WTC11 (cell line): ENCODE results near the gene C19orf67. TPM values are rescaled to one million over a fixed set of nuclear protein-coding genes. Genes with fewer than 3 reads are reported as not detected.

ENCODE experiments used
- ATAC-seq: fragments of 200-7000 bp; cut with Tn5 transposase; 2 replicates; pipeline ENCODE4 v1.10.0; 2021; ENCODE audit warnings: mild to moderate bottlenecking, moderate library complexity
- CTCF ChIA-PET: fragments of 300-600 bp; sonication (Branson Sonifier 250); formaldehyde crosslinking; loops from one replicate; lab custom pipeline; 2021; ENCODE audit warnings: antibody characterized with exemption; lab: Charles Lee
- POLR2A ChIA-PET: fragments of 350-600 bp; sonication (Branson Sonifier 250); formaldehyde crosslinking; loops from one replicate; lab custom pipeline; 2021; ENCODE audit warnings: antibody characterized with exemption; lab: Charles Lee
- DNase-seq: peaks from one replicate; pipeline ENCODE4 v3.0.0; 2021; ENCODE audit warnings: low spot score
- H3K27ac Mint-ChIP-seq: 2 replicates; pipeline ENCODE4 v1.8.0; 2021; ENCODE audit warnings: mixed read lengths
- H3K27me3 Mint-ChIP-seq: 2 replicates; pipeline ENCODE4 v1.8.0; 2021; ENCODE audit warnings: low read depth, mild to moderate bottlenecking, moderate library complexity, mixed read lengths
- H3K36me3 Mint-ChIP-seq: 2 replicates; pipeline ENCODE4 v1.8.0; 2021; ENCODE audit warnings: mixed read lengths
- H3K4me1 Mint-ChIP-seq: 2 replicates; pipeline ENCODE4 v1.8.0; 2022; ENCODE audit warnings: mixed read lengths
- H3K4me3 Mint-ChIP-seq: 2 replicates; pipeline ENCODE4 v1.8.0; 2021; ENCODE audit warnings: mild to moderate bottlenecking, moderate library complexity, mixed read lengths
- H3K9me3 Mint-ChIP-seq: 2 replicates; pipeline ENCODE4 v1.8.0; 2021; ENCODE audit warnings: mixed read lengths
- CREM ChIP-seq: sonication (generic); formaldehyde crosslinking; IDR thresholded peaks from 2 replicates; pipeline ENCODE4 v1.8.1; 2022; ENCODE audit warnings: mild to moderate bottlenecking, missing genetic modification reagents, moderate library complexity
- FOXJ3 ChIP-seq: sonication (generic); formaldehyde crosslinking; IDR thresholded peaks from 2 replicates; pipeline ENCODE4 v1.9.0; 2021; ENCODE audit warnings: missing genetic modification reagents, mild to moderate bottlenecking, borderline replicate concordance
- FOXP1 ChIP-seq: sonication (generic); formaldehyde crosslinking; IDR thresholded peaks from 2 replicates; pipeline ENCODE4 v1.8.0; 2022; ENCODE audit warnings: missing genetic modification reagents, mild to moderate bottlenecking, moderate library complexity, borderline replicate concordance
- NR3C1 ChIP-seq: sonication (generic); formaldehyde crosslinking; conservative IDR thresholded peaks from 2 replicates; pipeline ENCODE4 v1.8.1; 2023; ENCODE audit warnings: low read depth, mild to moderate bottlenecking, missing genetic modification reagents
- RELA ChIP-seq: sonication (generic); formaldehyde crosslinking; IDR thresholded peaks from 2 replicates; pipeline ENCODE4 v1.8.1; 2022; ENCODE audit warnings: missing genetic modification reagents, mild to moderate bottlenecking, borderline replicate concordance
- ZNF232 ChIP-seq: sonication (generic); formaldehyde crosslinking; IDR thresholded peaks from 2 replicates; pipeline ENCODE4 v1.8.0; 2022; ENCODE audit warnings: mild to moderate bottlenecking, missing genetic modification reagents
- ZNF396 ChIP-seq: fragments of 250-450 bp; sonication (Bioruptor Pico); IDR thresholded peaks from 2 replicates; pipeline ENCODE4 v1.8.0; 2021; ENCODE audit warnings: mild to moderate bottlenecking, moderate library complexity, borderline replicate concordance
- total RNA-seq: library from RNA; stranded (reverse); gene quantifications from 3 replicates; pipeline ENCODE4 v1.2.3, GENCODE V29; 2021
- TF ChIP-seq, protein P1 (sequence below): fragments of 200-600 bp; IDR thresholded peaks from 2 replicates; pipeline ENCODE4 v1.8.0; 2022; ENCODE audit warnings: antibody characterized with exemption
- TF ChIP-seq, protein P2 (sequence below): sonication (generic); formaldehyde crosslinking; IDR thresholded peaks from 2 replicates; pipeline ENCODE4 v1.8.1; 2022; ENCODE audit warnings: low read depth, missing genetic modification reagents, borderline replicate concordance
- TF ChIP-seq, protein P3 (sequence below): sonication (generic); formaldehyde crosslinking; IDR thresholded peaks from 2 replicates; pipeline ENCODE4 v1.8.0; 2022; ENCODE audit warnings: missing genetic modification reagents
- TF ChIP-seq, protein P4 (sequence below): sonication (generic); formaldehyde crosslinking; IDR thresholded peaks from 2 replicates; pipeline ENCODE4 v1.8.1; 2023; ENCODE audit warnings: mild to moderate bottlenecking, missing genetic modification reagents, borderline replicate concordance
- TF ChIP-seq, protein P5 (sequence below): sonication (generic); formaldehyde crosslinking; IDR thresholded peaks from 2 replicates; pipeline ENCODE4 v1.8.0; 2023; ENCODE audit warnings: missing genetic modification reagents
- TF ChIP-seq, protein P6 (sequence below): sonication (generic); formaldehyde crosslinking; IDR thresholded peaks from 2 replicates; pipeline ENCODE4 v1.8.0; 2023; ENCODE audit warnings: mild to moderate bottlenecking, missing genetic modification reagents
- TF ChIP-seq, protein P7 (sequence below): sonication (generic); formaldehyde crosslinking; IDR thresholded peaks from 2 replicates; pipeline ENCODE4 v1.8.1; 2023; ENCODE audit warnings: mild to moderate bottlenecking, missing genetic modification reagents, moderate library complexity
- TF ChIP-seq, protein P8 (sequence below): sonication (generic); formaldehyde crosslinking; IDR thresholded peaks from 2 replicates; pipeline ENCODE4 v1.8.1; 2022; ENCODE audit warnings: missing genetic modification reagents, borderline replicate concordance

C19orf67 gene
- total RNA-seq, 1 experiment from 2014 or later = 0.35 TPM

DNA sequence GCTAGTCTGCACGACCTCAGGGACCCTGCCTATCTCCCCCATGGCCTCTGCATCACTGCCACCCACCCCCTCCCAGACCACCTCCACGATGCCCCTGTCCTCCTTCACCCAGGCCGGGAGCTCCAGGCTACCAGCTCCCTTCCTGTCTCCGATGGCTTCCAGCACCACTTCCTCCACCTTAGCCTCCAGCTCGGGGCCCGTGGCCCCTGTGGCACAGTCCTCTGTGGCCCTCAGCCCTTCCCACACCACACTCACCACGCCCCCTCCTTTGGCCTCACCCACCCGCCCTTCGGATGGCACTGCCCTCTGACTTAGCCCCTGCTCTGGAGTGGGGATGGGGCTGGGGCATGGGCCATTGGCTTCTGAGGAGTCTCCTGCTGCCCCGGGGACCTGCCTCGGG is 30.9 kb downstream of the C19orf67 start:
- Mint-ChIP-seq H3K27me3 (peaks cover 29% of the 10 kb centered on the region), H3K9me3 (no peaks in the 10 kb centered on the region), H3K27ac (no peak overlapping the region), H3K4me1 (peaks cover 11% of the 10 kb centered on the region), H3K4me3 (no peak overlapping the region), H3K36me3 (peaks cover 10% of the 10 kb centered on the region)
- ATAC-seq (no peak), DNase-seq (no peak)
- ChIA-PET CTCF (interaction anchor here (0.9 to 1.3 kb wide), 4 partner anchors 12 to 102 kb away, joined by 3 to 4 read pairs (median 4); partner anchors contain the start of genes MISP3 and RLN3), POLR2A (no interaction called here)
- TF ChIP-seq, protein P1, sequence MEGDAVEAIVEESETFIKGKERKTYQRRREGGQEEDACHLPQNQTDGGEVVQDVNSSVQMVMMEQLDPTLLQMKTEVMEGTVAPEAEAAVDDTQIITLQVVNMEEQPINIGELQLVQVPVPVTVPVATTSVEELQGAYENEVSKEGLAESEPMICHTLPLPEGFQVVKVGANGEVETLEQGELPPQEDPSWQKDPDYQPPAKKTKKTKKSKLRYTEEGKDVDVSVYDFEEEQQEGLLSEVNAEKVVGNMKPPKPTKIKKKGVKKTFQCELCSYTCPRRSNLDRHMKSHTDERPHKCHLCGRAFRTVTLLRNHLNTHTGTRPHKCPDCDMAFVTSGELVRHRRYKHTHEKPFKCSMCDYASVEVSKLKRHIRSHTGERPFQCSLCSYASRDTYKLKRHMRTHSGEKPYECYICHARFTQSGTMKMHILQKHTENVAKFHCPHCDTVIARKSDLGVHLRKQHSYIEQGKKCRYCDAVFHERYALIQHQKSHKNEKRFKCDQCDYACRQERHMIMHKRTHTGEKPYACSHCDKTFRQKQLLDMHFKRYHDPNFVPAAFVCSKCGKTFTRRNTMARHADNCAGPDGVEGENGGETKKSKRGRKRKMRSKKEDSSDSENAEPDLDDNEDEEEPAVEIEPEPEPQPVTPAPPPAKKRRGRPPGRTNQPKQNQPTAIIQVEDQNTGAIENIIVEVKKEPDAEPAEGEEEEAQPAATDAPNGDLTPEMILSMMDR = no peak
- TF ChIP-seq, protein P2, sequence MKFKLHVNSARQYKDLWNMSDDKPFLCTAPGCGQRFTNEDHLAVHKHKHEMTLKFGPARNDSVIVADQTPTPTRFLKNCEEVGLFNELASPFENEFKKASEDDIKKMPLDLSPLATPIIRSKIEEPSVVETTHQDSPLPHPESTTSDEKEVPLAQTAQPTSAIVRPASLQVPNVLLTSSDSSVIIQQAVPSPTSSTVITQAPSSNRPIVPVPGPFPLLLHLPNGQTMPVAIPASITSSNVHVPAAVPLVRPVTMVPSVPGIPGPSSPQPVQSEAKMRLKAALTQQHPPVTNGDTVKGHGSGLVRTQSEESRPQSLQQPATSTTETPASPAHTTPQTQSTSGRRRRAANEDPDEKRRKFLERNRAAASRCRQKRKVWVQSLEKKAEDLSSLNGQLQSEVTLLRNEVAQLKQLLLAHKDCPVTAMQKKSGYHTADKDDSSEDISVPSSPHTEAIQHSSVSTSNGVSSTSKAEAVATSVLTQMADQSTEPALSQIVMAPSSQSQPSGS = no peak
- TF ChIP-seq RELA = no peak
- TF ChIP-seq, protein P3, sequence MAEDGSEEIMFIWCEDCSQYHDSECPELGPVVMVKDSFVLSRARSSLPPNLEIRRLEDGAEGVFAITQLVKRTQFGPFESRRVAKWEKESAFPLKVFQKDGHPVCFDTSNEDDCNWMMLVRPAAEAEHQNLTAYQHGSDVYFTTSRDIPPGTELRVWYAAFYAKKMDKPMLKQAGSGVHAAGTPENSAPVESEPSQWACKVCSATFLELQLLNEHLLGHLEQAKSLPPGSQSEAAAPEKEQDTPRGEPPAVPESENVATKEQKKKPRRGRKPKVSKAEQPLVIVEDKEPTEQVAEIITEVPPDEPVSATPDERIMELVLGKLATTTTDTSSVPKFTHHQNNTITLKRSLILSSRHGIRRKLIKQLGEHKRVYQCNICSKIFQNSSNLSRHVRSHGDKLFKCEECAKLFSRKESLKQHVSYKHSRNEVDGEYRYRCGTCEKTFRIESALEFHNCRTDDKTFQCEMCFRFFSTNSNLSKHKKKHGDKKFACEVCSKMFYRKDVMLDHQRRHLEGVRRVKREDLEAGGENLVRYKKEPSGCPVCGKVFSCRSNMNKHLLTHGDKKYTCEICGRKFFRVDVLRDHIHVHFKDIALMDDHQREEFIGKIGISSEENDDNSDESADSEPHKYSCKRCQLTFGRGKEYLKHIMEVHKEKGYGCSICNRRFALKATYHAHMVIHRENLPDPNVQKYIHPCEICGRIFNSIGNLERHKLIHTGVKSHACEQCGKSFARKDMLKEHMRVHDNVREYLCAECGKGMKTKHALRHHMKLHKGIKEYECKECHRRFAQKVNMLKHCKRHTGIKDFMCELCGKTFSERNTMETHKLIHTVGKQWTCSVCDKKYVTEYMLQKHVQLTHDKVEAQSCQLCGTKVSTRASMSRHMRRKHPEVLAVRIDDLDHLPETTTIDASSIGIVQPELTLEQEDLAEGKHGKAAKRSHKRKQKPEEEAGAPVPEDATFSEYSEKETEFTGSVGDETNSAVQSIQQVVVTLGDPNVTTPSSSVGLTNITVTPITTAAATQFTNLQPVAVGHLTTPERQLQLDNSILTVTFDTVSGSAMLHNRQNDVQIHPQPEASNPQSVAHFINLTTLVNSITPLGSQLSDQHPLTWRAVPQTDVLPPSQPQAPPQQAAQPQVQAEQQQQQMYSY (CRISPR knock-in tag) = no peak
- TF ChIP-seq FOXJ3 (CRISPR knock-in tag) = no peak
- TF ChIP-seq NR3C1 (CRISPR knock-in tag) = no peak
- TF ChIP-seq, protein P4, sequence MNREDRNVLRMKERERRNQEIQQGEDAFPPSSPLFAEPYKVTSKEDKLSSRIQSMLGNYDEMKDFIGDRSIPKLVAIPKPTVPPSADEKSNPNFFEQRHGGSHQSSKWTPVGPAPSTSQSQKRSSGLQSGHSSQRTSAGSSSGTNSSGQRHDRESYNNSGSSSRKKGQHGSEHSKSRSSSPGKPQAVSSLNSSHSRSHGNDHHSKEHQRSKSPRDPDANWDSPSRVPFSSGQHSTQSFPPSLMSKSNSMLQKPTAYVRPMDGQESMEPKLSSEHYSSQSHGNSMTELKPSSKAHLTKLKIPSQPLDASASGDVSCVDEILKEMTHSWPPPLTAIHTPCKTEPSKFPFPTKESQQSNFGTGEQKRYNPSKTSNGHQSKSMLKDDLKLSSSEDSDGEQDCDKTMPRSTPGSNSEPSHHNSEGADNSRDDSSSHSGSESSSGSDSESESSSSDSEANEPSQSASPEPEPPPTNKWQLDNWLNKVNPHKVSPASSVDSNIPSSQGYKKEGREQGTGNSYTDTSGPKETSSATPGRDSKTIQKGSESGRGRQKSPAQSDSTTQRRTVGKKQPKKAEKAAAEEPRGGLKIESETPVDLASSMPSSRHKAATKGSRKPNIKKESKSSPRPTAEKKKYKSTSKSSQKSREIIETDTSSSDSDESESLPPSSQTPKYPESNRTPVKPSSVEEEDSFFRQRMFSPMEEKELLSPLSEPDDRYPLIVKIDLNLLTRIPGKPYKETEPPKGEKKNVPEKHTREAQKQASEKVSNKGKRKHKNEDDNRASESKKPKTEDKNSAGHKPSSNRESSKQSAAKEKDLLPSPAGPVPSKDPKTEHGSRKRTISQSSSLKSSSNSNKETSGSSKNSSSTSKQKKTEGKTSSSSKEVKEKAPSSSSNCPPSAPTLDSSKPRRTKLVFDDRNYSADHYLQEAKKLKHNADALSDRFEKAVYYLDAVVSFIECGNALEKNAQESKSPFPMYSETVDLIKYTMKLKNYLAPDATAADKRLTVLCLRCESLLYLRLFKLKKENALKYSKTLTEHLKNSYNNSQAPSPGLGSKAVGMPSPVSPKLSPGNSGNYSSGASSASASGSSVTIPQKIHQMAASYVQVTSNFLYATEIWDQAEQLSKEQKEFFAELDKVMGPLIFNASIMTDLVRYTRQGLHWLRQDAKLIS (CRISPR knock-in tag) = no peak
- TF ChIP-seq ZNF396 = no peak
- TF ChIP-seq, protein P5, sequence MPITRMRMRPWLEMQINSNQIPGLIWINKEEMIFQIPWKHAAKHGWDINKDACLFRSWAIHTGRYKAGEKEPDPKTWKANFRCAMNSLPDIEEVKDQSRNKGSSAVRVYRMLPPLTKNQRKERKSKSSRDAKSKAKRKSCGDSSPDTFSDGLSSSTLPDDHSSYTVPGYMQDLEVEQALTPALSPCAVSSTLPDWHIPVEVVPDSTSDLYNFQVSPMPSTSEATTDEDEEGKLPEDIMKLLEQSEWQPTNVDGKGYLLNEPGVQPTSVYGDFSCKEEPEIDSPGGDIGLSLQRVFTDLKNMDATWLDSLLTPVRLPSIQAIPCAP = no peak

DNA sequence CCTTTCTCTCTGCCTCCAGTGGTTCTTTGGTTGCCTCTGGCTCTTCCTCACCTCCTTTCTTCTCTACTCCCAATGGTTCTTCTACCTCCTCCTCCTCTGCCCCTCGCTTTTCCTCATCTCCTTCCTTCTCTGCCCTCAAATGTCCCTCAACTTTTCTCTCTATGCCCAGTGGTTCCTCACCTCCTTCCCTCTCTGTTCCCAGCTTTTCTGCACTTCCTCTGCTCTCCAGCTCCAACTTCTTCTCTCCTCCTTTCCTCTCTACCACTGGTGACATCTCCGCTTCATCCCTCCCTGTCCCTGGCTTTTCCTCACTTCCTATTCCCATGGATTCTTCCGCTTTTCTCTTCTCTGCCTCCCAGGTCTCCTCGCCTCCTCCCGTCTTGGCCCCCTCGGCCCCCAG is 31.5 kb downstream of the C19orf67 start:
- POLR2A ChIA-PET = no interaction called here
- H3K4me3 Mint-ChIP-seq = no peak overlapping the region
- H3K27me3 Mint-ChIP-seq = peaks cover 23% of the 10 kb centered on the region
- DNase-seq (no peak), ATAC-seq (no peak)
- CTCF ChIA-PET = interaction anchor here (0.9 to 1.3 kb wide), 4 partner anchors 11 to 101 kb away, joined by 3 to 4 read pairs (median 4); partner anchors contain the start of genes MISP3 and RLN3
- H3K27ac Mint-ChIP-seq = no peak overlapping the region
- peaks cover 11% of the 10 kb centered on the region for H3K4me1 Mint-ChIP-seq
- peaks cover 10% of the 10 kb centered on the region for H3K36me3 Mint-ChIP-seq
- no peaks in the 10 kb centered on the region for H3K9me3 Mint-ChIP-seq
- TF ChIP-seq, protein P6, sequence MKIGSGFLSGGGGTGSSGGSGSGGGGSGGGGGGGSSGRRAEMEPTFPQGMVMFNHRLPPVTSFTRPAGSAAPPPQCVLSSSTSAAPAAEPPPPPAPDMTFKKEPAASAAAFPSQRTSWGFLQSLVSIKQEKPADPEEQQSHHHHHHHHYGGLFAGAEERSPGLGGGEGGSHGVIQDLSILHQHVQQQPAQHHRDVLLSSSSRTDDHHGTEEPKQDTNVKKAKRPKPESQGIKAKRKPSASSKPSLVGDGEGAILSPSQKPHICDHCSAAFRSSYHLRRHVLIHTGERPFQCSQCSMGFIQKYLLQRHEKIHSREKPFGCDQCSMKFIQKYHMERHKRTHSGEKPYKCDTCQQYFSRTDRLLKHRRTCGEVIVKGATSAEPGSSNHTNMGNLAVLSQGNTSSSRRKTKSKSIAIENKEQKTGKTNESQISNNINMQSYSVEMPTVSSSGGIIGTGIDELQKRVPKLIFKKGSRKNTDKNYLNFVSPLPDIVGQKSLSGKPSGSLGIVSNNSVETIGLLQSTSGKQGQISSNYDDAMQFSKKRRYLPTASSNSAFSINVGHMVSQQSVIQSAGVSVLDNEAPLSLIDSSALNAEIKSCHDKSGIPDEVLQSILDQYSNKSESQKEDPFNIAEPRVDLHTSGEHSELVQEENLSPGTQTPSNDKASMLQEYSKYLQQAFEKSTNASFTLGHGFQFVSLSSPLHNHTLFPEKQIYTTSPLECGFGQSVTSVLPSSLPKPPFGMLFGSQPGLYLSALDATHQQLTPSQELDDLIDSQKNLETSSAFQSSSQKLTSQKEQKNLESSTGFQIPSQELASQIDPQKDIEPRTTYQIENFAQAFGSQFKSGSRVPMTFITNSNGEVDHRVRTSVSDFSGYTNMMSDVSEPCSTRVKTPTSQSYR = no peak
- TF ChIP-seq ZNF232 = no peak
- no peak for TF ChIP-seq FOXP1 (CRISPR knock-in tag)
- TF ChIP-seq, protein P7, sequence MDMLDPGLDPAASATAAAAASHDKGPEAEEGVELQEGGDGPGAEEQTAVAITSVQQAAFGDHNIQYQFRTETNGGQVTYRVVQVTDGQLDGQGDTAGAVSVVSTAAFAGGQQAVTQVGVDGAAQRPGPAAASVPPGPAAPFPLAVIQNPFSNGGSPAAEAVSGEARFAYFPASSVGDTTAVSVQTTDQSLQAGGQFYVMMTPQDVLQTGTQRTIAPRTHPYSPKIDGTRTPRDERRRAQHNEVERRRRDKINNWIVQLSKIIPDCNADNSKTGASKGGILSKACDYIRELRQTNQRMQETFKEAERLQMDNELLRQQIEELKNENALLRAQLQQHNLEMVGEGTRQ = no peak
- no peak for TF ChIP-seq FOXJ3 (CRISPR knock-in tag)
- TF ChIP-seq, protein P8, sequence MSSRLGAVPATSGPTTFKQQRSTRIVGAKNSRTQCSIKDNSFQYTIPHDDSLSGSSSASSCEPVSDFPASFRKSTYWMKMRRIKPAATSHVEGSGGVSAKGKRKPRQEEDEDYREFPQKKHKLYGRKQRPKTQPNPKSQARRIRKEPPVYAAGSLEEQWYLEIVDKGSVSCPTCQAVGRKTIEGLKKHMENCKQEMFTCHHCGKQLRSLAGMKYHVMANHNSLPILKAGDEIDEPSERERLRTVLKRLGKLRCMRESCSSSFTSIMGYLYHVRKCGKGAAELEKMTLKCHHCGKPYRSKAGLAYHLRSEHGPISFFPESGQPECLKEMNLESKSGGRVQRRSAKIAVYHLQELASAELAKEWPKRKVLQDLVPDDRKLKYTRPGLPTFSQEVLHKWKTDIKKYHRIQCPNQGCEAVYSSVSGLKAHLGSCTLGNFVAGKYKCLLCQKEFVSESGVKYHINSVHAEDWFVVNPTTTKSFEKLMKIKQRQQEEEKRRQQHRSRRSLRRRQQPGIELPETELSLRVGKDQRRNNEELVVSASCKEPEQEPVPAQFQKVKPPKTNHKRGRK (CRISPR knock-in tag) = no peak
- no peak for TF ChIP-seq CREM
